AG04450 (cell line): Measurements from ENCODE around the gene MYLK. TPM values are rescaled to one million over a fixed set of nuclear protein-coding genes. Genes with fewer than 3 reads are reported as not detected.

ENCODE experiments used
- CTCF ChIA-PET: fragments of 300-600, 350-600 bp; formaldehyde crosslinking; extraction: SDS; loops from one replicate; lab custom pipeline; 2022; ENCODE audit warnings: antibody characterized with exemption, inconsistent platforms; lab: Charles Lee
- POLR2A ChIA-PET: fragments of 350-600 bp; formaldehyde crosslinking; extraction: SDS; loops from one replicate; lab custom pipeline; 2021; ENCODE audit warnings: antibody characterized with exemption, inconsistent platforms; lab: Yijun Ruan, JAX
- DNase-seq: peaks from one replicate; pipeline ENCODE4 v3.0.0-alpha.2; 2011; ENCODE audit warnings: low read depth, low spot score
- H3K27ac ChIP-seq: one replicate; pipeline ENCODE4 v1.5.1; 2012; ENCODE audit warnings: low read depth, low read length, control low read depth
- H3K27me3 ChIP-seq: one replicate; pipeline ENCODE4 v1.6.0; 2012; ENCODE audit warnings: low read length; ENCODE audit not compliant: control insufficient read depth, insufficient read depth
- H3K4me3 ChIP-seq: 2 replicates; pipeline ENCODE4 v1.5.1; 2011; ENCODE audit warnings: mild to moderate bottlenecking, low read depth, low read length, control low read depth
- H3K9me3 ChIP-seq: 2 replicates; pipeline ENCODE4 v1.5.1; 2012; ENCODE audit warnings: low read length; ENCODE audit not compliant: control insufficient read depth, insufficient read depth
- polyA plus RNA-seq: library from polyadenylated mRNA; depleted of rRNA; stranded (reverse); fragments of >200 nt; gene quantifications from 2 replicates; pipeline ENCODE4 v1.2.3, GENCODE V29; 2011
- TF ChIP-seq, protein P1 (sequence below): IDR thresholded peaks from 2 replicates; pipeline ENCODE4 v1.5.1; 2011; ENCODE audit warnings: low read depth, low read length, control low read depth, inconsistent platforms

The MYLK gene
- polyA plus RNA-seq, 1 experiment: 1,320 TPM

DNA sequence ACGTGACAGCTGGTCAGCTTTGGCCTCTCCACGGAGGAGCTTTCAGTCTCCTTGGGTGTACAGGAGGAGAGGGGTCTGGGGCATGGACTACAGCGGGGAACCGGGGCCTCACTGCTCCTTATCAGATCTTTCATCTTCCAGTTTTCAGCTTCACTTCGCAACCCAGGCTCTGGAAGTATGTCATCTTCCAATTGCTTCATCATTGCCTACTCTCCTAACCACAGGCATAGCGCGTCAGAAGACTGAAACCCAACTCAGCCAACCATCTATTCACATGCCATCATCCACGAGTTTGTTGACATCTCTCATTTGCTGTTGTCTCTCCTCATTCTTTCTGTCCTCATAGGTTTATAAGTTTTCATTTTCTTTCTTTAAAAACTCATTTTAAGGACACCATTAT lies 119.5 kb downstream of the MYLK start:
- Histone ChIP-seq H3K27ac (no peak overlapping the region), H3K27me3 (no peaks in the 10 kb centered on the region), H3K9me3 (no peaks in the 10 kb centered on the region; the same call in 1 of the 2 replicates), H3K4me3 (no peak overlapping the region)
- no peak for DNase-seq
- TF ChIP-seq, protein P1, sequence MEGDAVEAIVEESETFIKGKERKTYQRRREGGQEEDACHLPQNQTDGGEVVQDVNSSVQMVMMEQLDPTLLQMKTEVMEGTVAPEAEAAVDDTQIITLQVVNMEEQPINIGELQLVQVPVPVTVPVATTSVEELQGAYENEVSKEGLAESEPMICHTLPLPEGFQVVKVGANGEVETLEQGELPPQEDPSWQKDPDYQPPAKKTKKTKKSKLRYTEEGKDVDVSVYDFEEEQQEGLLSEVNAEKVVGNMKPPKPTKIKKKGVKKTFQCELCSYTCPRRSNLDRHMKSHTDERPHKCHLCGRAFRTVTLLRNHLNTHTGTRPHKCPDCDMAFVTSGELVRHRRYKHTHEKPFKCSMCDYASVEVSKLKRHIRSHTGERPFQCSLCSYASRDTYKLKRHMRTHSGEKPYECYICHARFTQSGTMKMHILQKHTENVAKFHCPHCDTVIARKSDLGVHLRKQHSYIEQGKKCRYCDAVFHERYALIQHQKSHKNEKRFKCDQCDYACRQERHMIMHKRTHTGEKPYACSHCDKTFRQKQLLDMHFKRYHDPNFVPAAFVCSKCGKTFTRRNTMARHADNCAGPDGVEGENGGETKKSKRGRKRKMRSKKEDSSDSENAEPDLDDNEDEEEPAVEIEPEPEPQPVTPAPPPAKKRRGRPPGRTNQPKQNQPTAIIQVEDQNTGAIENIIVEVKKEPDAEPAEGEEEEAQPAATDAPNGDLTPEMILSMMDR: no peak
- ChIA-PET CTCF (no interaction called here), POLR2A (no interaction called here)

DNA sequence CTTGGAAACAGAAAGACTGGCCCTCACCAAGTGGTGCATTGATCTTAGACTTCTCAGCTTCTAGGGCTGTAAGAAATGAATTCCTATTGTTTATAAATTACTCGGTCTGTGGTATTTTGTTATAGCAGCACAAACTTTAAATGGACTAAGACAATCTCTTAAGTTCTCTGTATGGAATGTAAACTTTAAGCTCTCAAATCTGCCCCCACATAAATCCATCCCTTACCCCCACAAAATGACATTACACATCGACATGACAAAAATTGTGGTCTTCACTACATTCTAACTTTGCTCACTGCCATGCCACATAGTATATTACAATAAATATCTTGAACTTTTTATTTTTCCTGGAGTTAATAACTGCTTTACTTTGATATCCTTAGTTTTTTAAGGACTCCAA lies 121.3 kb downstream of the MYLK start:
- Histone ChIP-seq H3K27me3 (no peaks in the 10 kb centered on the region), H3K4me3 (no peak overlapping the region), H3K9me3 (no peaks in the 10 kb centered on the region; the same call in 1 of the 2 replicates), H3K27ac (no peak overlapping the region)
- DNase-seq: no peak
- TF ChIP-seq, protein P1: no peak
- ChIA-PET POLR2A (interaction anchor here (0.7 to 0.8 kb wide), 2 partner anchors 11 to 555 kb away, joined by 3 to 4 read pairs; no protein-coding TSS in a partner anchor), CTCF (no interaction called here)

DNA sequence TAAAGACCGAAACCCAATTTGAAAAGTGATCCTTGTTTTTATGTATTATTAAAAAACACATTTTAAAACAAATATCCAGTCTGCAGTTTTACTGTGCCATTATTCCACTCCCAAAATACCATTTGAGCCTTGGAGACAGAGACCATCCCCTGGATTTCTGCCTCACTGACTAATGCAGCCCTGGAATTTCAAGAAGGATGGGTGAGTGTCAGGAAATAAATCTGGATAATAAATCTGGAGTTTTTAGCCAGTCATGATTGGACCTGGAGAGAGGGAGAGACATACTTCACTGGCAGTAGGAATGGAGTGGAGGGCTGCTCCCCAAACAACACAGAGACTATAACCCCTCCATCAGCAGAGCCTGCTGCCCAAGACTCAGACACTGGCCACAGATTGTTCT lies 123.3 kb downstream of the MYLK start:
- ChIA-PET POLR2A (no interaction called here), CTCF (no interaction called here)
- TF ChIP-seq, protein P1: no peak
- no peak overlapping the region for H3K4me3 ChIP-seq
- DNase-seq: no peak
- no peaks in the 10 kb centered on the region for H3K9me3 ChIP-seq
- no peaks in the 10 kb centered on the region for H3K27me3 ChIP-seq
- H3K27ac ChIP-seq: no peak overlapping the region

DNA sequence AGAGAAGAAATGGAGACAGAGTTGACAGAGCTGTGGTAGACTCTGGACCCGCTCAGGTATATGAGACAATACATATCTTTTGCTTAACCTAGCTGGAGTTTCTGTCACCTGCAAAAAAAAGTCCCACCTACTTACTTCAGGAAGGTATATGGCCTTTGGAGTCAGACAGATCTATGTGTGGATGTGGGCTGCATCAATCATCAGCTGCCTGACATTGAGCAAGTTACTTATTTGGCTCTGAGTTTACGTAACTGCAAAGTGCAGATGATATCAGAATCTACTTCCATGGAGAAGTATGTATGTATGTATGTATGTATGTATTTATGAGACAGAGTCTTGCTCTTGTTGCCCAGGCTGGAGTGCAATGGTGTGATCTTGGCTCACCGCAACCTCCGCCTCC lies 124.3 kb downstream of the MYLK start:
- ChIA-PET CTCF (no interaction called here), POLR2A (no interaction called here)
- H3K4me3 ChIP-seq: no peak overlapping the region
- no peaks in the 10 kb centered on the region for H3K27me3 ChIP-seq
- TF ChIP-seq, protein P1: no peak
- DNase-seq: no peak
- no peak overlapping the region for H3K27ac ChIP-seq
- no peaks in the 10 kb centered on the region for H3K9me3 ChIP-seq

DNA sequence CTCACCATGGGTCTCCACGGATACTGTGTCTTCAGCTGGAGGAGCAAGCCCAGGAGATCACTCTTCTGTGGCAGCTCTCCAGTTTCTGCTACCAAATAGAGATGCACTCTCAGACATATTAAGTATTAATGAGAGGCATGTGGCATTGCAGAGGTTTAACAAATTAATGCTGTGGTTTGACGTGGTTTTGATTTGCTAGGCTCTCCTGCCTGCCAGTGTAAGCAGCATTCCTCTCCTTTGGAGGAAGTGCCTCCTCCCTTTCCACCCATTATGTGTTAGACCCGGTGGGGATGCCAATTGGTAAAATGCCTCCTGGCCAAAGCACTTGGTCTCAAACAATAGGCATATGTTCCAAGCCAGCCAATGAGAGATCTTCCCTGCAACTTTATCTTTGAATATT lies 124.8 kb downstream of the MYLK start:
- POLR2A ChIA-PET: no interaction called here
- no peaks in the 10 kb centered on the region for H3K9me3 ChIP-seq
- CTCF ChIA-PET: interaction anchor here (0.9 kb wide), 1 partner anchor 36 kb away, joined by 3 read pairs; no protein-coding TSS in a partner anchor
- H3K4me3 ChIP-seq: no peak overlapping the region
- H3K27ac ChIP-seq: no peak overlapping the region
- no peak for DNase-seq
- no peaks in the 10 kb centered on the region for H3K27me3 ChIP-seq
- TF ChIP-seq, protein P1: no peak
